ENCODE results near the gene APC.

The APC gene

DNA sequence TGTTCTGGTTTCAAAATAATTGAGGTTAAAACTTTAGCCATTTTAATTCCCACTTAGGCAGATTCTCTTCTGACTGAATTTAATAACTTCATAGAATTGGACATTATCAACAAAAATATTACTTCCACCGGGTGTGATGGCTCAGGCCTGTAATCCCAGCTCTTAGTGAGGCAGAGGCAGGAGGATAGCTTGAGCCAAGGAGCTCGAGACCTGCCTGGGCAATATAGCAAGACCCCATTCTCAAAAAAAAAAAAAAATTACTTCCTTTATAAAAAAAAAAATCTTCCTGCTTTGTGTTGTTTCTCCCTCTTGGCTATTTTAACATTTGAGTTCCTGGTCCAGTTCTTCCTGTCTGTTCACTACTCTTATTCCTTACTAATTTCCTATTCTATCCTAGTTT is 18.0 kb downstream of the APC start:
- Histone ChIP-seq H3K79me2 (ENCODE audit: control insufficient read depth, insufficient read depth, low read length) (no peaks in the 10 kb centered on the region), H4K8ac (ENCODE audit: low read depth, low read length) (no peak overlapping the region), H3K27ac (ENCODE audit: low read depth, low read length) (no peak overlapping the region), H4K5ac (ENCODE audit: low read length) (no peak overlapping the region), H3K18ac (ENCODE audit: low read length) (no peak overlapping the region), H3K27me3 (ENCODE audit: insufficient read depth, low read length, poor library complexity) (no peaks in the 10 kb centered on the region), H2BK120ac (ENCODE audit: low read depth, low read length) (no peak overlapping the region), H3K56ac (ENCODE audit: low read length) (no peak overlapping the region), H3K4me1 (ENCODE audit: control insufficient read depth, low read depth, low read length) (no peaks in the 10 kb centered on the region), H2AK5ac (ENCODE audit: low read length) (no peak overlapping the region), H3K4me3 (ENCODE audit: low read length) (no peak overlapping the region), H3K23ac (ENCODE audit: low read length) (no peak overlapping the region), H2BK15ac (replicated peaks; ENCODE audit: low read depth) (no peak overlapping the region), H3K79me1 (ENCODE audit: low read length) (peaks cover 2% of the 10 kb centered on the region), H2BK5ac (ENCODE audit: low read length) (no peak overlapping the region), H3K4ac (ENCODE audit: low read depth, low read length) (no peak overlapping the region), H3K4me2 (ENCODE audit: low read length) (no peak overlapping the region), H3K36me3 (ENCODE audit: control insufficient read depth, insufficient read depth, low read length) (no peaks in the 10 kb centered on the region), H3K9ac (ENCODE audit: low read length) (no peak overlapping the region)
- no CpG with 5 or more reads among the region's 2 CpGs for WGBS (ENCODE audit: extremely low coverage, insufficient coverage, low lambda C conversion rate)
- DNase-seq = no peak

DNA sequence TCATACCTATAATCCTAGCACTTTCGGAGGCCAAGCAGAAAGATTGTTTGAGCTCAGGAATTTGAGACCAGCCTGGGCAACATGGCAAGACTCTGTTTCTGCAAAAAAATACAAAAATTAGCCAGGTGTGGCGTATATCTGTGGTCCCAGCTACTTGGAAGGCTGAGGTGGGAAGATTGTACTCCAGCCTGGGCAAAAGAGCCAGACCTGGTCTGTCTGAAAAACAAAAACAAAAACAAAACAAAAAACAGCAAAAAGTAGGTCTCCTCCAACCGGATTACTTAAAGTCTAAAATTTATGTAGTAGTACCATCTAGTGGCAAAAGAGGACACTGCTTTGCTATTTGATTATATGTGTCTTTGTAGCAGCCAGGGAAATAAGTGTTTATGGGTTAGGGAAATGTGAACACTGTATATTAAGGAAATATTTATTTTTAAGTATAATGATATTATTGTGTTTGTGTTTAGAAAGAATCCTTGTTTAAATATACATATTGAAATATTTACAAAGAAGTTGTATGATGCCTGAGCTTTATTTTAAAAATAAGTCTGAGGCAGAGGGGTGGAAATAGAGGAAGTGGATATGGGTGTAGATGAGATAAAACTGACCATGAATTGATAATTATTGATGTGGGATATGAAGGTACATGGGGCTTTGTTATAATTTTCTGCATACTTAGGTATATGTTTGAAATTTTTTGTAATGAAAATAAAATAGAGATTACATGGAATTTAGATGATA is 20.0 kb downstream of the APC start:
- Histone ChIP-seq H4K8ac (ENCODE audit: low read depth, low read length) (no peak overlapping the region), H3K4me1 (ENCODE audit: control insufficient read depth, low read depth, low read length) (no peaks in the 10 kb centered on the region), H2AK5ac (ENCODE audit: low read length) (no peak overlapping the region), H3K27ac (ENCODE audit: low read depth, low read length) (no peak overlapping the region), H2BK15ac (replicated peaks; ENCODE audit: low read depth) (no peak overlapping the region), H3K9ac (ENCODE audit: low read length) (no peak overlapping the region), H3K56ac (ENCODE audit: low read length) (no peak overlapping the region), H3K4ac (ENCODE audit: low read depth, low read length) (no peak overlapping the region), H3K79me2 (ENCODE audit: control insufficient read depth, insufficient read depth, low read length) (no peaks in the 10 kb centered on the region), H3K79me1 (ENCODE audit: low read length) (peaks cover 2% of the 10 kb centered on the region), H2BK120ac (ENCODE audit: low read depth, low read length) (no peak overlapping the region), H3K36me3 (ENCODE audit: control insufficient read depth, insufficient read depth, low read length) (no peaks in the 10 kb centered on the region), H3K4me3 (ENCODE audit: low read length) (no peak overlapping the region), H4K5ac (ENCODE audit: low read length) (no peak overlapping the region), H3K18ac (ENCODE audit: low read length) (no peak overlapping the region), H3K23ac (ENCODE audit: low read length) (no peak overlapping the region), H3K4me2 (ENCODE audit: low read length) (no peak overlapping the region), H3K27me3 (ENCODE audit: insufficient read depth, low read length, poor library complexity) (no peaks in the 10 kb centered on the region), H2BK5ac (ENCODE audit: low read length) (no peak overlapping the region)
- WGBS (ENCODE audit: extremely low coverage, insufficient coverage, low lambda C conversion rate) = no CpG with 5 or more reads among the region's 3 CpGs
- DNase-seq = peak; percentile 75

GRCh38 chr5:112758676-112759075 is 21.0 kb downstream of the APC start:
- Histone ChIP-seq H2BK120ac (ENCODE audit: low read depth, low read length) (no peak overlapping the region), H3K4ac (ENCODE audit: low read depth, low read length) (no peak overlapping the region), H3K9ac (ENCODE audit: low read length) (no peak overlapping the region), H2BK5ac (ENCODE audit: low read length) (no peak overlapping the region), H3K4me1 (ENCODE audit: control insufficient read depth, low read depth, low read length) (no peaks in the 10 kb centered on the region), H3K18ac (ENCODE audit: low read length) (no peak overlapping the region), H3K79me2 (ENCODE audit: control insufficient read depth, insufficient read depth, low read length) (no peaks in the 10 kb centered on the region), H3K56ac (ENCODE audit: low read length) (no peak overlapping the region), H4K8ac (ENCODE audit: low read depth, low read length) (no peak overlapping the region), H3K4me2 (ENCODE audit: low read length) (no peak overlapping the region), H4K5ac (ENCODE audit: low read length) (no peak overlapping the region), H3K79me1 (ENCODE audit: low read length) (peaks cover 2% of the 10 kb centered on the region), H3K4me3 (ENCODE audit: low read length) (no peak overlapping the region), H3K27ac (ENCODE audit: low read depth, low read length) (no peak overlapping the region), H3K23ac (ENCODE audit: low read length) (no peak overlapping the region), H3K27me3 (ENCODE audit: insufficient read depth, low read length, poor library complexity) (no peaks in the 10 kb centered on the region), H2BK15ac (replicated peaks; ENCODE audit: low read depth) (no peak overlapping the region), H2AK5ac (ENCODE audit: low read length) (no peak overlapping the region), H3K36me3 (ENCODE audit: control insufficient read depth, insufficient read depth, low read length) (no peaks in the 10 kb centered on the region)
- no CpG with 5 or more reads among the region's 7 CpGs for WGBS (ENCODE audit: extremely low coverage, insufficient coverage, low lambda C conversion rate)
- DNase-seq = no peak

GRCh38 chr5:112762113-112762810 is 24.6 kb downstream of the APC start:
- Histone ChIP-seq H4K5ac (ENCODE audit: low read length) (no peak overlapping the region), H3K4me1 (ENCODE audit: control insufficient read depth, low read depth, low read length) (no peaks in the 10 kb centered on the region), H3K36me3 (ENCODE audit: control insufficient read depth, insufficient read depth, low read length) (no peaks in the 10 kb centered on the region), H3K79me2 (ENCODE audit: control insufficient read depth, insufficient read depth, low read length) (no peaks in the 10 kb centered on the region), H3K23ac (ENCODE audit: low read length) (no peak overlapping the region), H3K18ac (ENCODE audit: low read length) (no peak overlapping the region), H3K56ac (ENCODE audit: low read length) (no peak overlapping the region), H2BK15ac (replicated peaks; ENCODE audit: low read depth) (no peak overlapping the region), H2AK5ac (ENCODE audit: low read length) (no peak overlapping the region), H2BK120ac (ENCODE audit: low read depth, low read length) (no peak overlapping the region), H4K8ac (ENCODE audit: low read depth, low read length) (no peak overlapping the region), H2BK5ac (ENCODE audit: low read length) (no peak overlapping the region), H3K9ac (ENCODE audit: low read length) (no peak overlapping the region), H3K27me3 (ENCODE audit: insufficient read depth, low read length, poor library complexity) (no peaks in the 10 kb centered on the region), H3K79me1 (ENCODE audit: low read length) (no peaks in the 10 kb centered on the region), H3K27ac (ENCODE audit: low read depth, low read length) (no peak overlapping the region), H3K4me2 (ENCODE audit: low read length) (no peak overlapping the region), H3K4me3 (ENCODE audit: low read length) (no peak overlapping the region), H3K4ac (ENCODE audit: low read depth, low read length) (no peak overlapping the region)
- WGBS (ENCODE audit: extremely low coverage, insufficient coverage, low lambda C conversion rate) = no CpG with 5 or more reads among the region's 1 CpG
- no peak for DNase-seq

GRCh38 chr5:112763165-112763564 is 25.5 kb downstream of the APC start:
- H2BK15ac ChIP-seq (replicated peaks; ENCODE audit: low read depth) = no peak overlapping the region
- H4K5ac ChIP-seq (ENCODE audit: low read length) = no peak overlapping the region
- no peak overlapping the region for H3K4ac ChIP-seq (ENCODE audit: low read depth, low read length)
- WGBS (ENCODE audit: extremely low coverage, insufficient coverage, low lambda C conversion rate) = no CpG with 5 or more reads among the region's 1 CpG
- DNase-seq = no peak
- no peak overlapping the region for H2BK5ac ChIP-seq (ENCODE audit: low read length)
- H4K8ac ChIP-seq (ENCODE audit: low read depth, low read length) = no peak overlapping the region
- no peaks in the 10 kb centered on the region for H3K27me3 ChIP-seq (ENCODE audit: insufficient read depth, low read length, poor library complexity)
- H3K27ac ChIP-seq (ENCODE audit: low read depth, low read length) = no peak overlapping the region
- no peak overlapping the region for H3K9ac ChIP-seq (ENCODE audit: low read length)
- no peak overlapping the region for H3K56ac ChIP-seq (ENCODE audit: low read length)
- no peak overlapping the region for H3K4me2 ChIP-seq (ENCODE audit: low read length)
- H3K4me1 ChIP-seq (ENCODE audit: control insufficient read depth, low read depth, low read length) = no peaks in the 10 kb centered on the region
- H3K79me1 ChIP-seq (ENCODE audit: low read length) = no peaks in the 10 kb centered on the region
- H3K23ac ChIP-seq (ENCODE audit: low read length) = no peak overlapping the region
- no peaks in the 10 kb centered on the region for H3K36me3 ChIP-seq (ENCODE audit: control insufficient read depth, insufficient read depth, low read length)
- no peak overlapping the region for H2AK5ac ChIP-seq (ENCODE audit: low read length)
- no peak overlapping the region for H3K18ac ChIP-seq (ENCODE audit: low read length)
- no peak overlapping the region for H3K4me3 ChIP-seq (ENCODE audit: low read length)
- H3K79me2 ChIP-seq (ENCODE audit: control insufficient read depth, insufficient read depth, low read length) = no peaks in the 10 kb centered on the region
- no peak overlapping the region for H2BK120ac ChIP-seq (ENCODE audit: low read depth, low read length)

GRCh38 chr5:112772124-112772523 is 34.4 kb downstream of the APC start:
- H4K8ac ChIP-seq (ENCODE audit: low read depth, low read length) = no peak overlapping the region
- H3K36me3 ChIP-seq (ENCODE audit: control insufficient read depth, insufficient read depth, low read length) = no peaks in the 10 kb centered on the region
- no peak overlapping the region for H2AK5ac ChIP-seq (ENCODE audit: low read length)
- no peak overlapping the region for H3K4me3 ChIP-seq (ENCODE audit: low read length)
- H3K23ac ChIP-seq (ENCODE audit: low read length) = no peak overlapping the region
- H3K27me3 ChIP-seq (ENCODE audit: insufficient read depth, low read length, poor library complexity) = no peaks in the 10 kb centered on the region
- H3K4ac ChIP-seq (ENCODE audit: low read depth, low read length) = no peak overlapping the region
- no peak overlapping the region for H3K9ac ChIP-seq (ENCODE audit: low read length)
- no peak overlapping the region for H4K5ac ChIP-seq (ENCODE audit: low read length)
- no peaks in the 10 kb centered on the region for H3K79me2 ChIP-seq (ENCODE audit: control insufficient read depth, insufficient read depth, low read length)
- no peak overlapping the region for H3K18ac ChIP-seq (ENCODE audit: low read length)
- H3K79me1 ChIP-seq (ENCODE audit: low read length) = no peaks in the 10 kb centered on the region
- no peak overlapping the region for H2BK5ac ChIP-seq (ENCODE audit: low read length)
- no peak overlapping the region for H3K4me2 ChIP-seq (ENCODE audit: low read length)
- H3K56ac ChIP-seq (ENCODE audit: low read length) = no peak overlapping the region
- H3K4me1 ChIP-seq (ENCODE audit: control insufficient read depth, low read depth, low read length) = no peaks in the 10 kb centered on the region
- no peak overlapping the region for H3K27ac ChIP-seq (ENCODE audit: low read depth, low read length)
- no peak overlapping the region for H2BK15ac ChIP-seq (replicated peaks; ENCODE audit: low read depth)
- DNase-seq = no peak
- H2BK120ac ChIP-seq (ENCODE audit: low read depth, low read length) = no peak overlapping the region
